ENCODE results near the gene COMT. TPM values are rescaled to one million over a fixed set of nuclear protein-coding genes. Genes with fewer than 3 reads are reported as not detected.

COMT gene
- total RNA-seq, 1 experiment from 2014 or later: 108 TPM

DNA sequence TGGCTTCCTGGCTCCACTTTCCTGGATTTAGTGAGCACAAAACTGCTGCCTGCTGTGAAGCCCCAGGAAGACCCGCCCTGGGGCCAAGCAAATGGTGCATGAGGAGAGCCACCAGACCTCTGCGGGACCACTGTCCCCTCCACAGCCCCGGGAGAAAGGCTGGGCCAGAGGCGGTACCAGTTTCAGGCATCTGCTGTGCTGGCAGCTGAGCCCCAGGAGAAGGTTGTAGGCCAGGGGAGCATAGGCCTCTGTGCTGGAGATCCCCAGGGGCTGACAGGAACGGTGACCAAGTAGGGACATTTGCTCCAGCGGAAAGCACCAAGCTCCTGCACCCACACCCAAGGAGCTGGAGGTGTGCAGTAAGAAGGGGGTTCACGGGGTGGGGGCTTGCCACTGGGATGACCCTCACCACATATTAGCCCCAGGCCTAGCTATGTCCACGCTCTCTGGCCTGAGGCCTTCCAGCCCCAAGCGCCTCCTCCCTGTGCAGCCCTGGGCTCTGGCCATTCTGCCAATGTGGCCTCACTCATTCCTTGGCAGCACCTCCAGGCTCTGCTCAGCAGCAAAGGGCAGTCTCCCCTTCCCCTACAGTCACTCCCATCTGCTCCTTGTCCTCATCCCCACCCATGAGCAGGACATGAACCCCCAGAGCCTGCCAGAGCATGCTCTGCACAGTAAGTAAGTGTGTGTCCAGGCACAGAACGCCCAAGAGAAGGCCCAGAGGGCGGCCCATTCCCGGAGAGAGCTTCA, 24.0 kb upstream of the COMT start:
- POLR2A ChIA-PET: no interaction called here
- intact Hi-C loops (cut with micrococcal nuclease; ENCODE audit: unreplicated experiment): no loop called here
- no TSS peak for BruUV-seq (replicated peaks)

DNA sequence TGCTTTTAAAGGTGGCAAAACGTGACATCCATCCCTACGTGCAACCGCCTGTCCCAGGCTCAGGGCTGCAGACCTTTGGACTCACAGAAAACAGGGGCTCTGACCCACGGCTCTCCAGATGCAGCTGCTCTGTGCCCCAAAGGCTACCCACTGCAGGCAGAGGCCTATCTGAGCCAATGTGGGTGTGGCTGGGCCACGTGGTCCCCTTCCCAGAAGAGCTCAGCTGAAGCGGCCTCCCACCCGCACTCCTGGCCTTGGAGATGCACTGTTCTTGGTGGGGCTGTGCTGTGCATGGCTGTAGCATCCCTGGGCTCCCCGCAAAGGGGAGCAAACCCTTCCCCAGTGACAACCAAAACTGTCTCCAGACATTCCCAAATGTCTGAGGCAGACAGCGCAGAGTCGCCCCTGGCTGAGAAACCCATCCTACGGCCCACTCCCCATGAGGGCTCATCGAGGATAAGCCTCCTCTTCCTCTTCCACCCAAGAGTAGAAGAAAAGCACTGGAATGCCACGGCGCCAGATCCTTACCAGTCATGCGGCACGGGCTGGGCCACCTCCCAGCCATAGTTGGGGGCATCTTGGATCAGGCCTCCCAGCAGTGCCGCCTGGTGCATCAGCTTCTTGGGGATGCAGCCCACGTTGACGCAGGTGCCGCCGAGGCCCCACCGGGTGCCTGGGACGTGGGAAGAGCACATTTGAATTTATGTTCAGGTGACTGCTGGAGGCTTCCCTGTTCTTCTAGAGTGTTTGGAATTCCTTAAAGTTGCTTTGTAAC, 23.1 kb upstream of the COMT start:
- DNase-seq (ENCODE audit: low read depth, low spot score) (no peak), ATAC-seq (no peak)
- Histone ChIP-seq H3K4me1 (ENCODE audit: control insufficient read depth, insufficient read depth, low read length) (no peaks in the 10 kb centered on the region), H3K36me3 (ENCODE audit: control insufficient read depth, insufficient read depth, low read length) (no peaks in the 10 kb centered on the region), H3K9me3 (ENCODE audit: control insufficient read depth, insufficient read depth, low read depth, low read length) (no peaks in the 10 kb centered on the region), H3K4me3 (ENCODE audit: low read depth in 2 of 2, low read length in 2 of 2) (no peak overlapping the region), H3K27ac (ENCODE audit: low read length) (no peak overlapping the region), H3K27me3 (ENCODE audit: control insufficient read depth, insufficient read depth, low read length) (no peaks in the 10 kb centered on the region)
- in situ Hi-C loops (cut with HindIII; ENCODE audit: low pct_unique_long_range_greater_than_20kb, low sequenced_read_pairs) (no loop called here), intact Hi-C loops (cut with micrococcal nuclease; ENCODE audit: unreplicated experiment) (no loop called here)
- POLR2A ChIA-PET: no interaction called here
- BruUV-seq (replicated peaks): no TSS peak
- TF ChIP-seq POLR2AphosphoS5 (IDR thresholded peaks at IDR 0.05; ENCODE audit: low read depth, low read length) (no peak), TCF7L2 (IDR thresholded peaks at IDR 0.05; ENCODE audit: low read depth, low read length) (no peak), SIN3A (IDR thresholded peaks at IDR 0.05; ENCODE audit: borderline replicate concordance, insufficient read depth, low read depth, low read length) (no peak)
- TF ChIP-seq, protein P1, sequence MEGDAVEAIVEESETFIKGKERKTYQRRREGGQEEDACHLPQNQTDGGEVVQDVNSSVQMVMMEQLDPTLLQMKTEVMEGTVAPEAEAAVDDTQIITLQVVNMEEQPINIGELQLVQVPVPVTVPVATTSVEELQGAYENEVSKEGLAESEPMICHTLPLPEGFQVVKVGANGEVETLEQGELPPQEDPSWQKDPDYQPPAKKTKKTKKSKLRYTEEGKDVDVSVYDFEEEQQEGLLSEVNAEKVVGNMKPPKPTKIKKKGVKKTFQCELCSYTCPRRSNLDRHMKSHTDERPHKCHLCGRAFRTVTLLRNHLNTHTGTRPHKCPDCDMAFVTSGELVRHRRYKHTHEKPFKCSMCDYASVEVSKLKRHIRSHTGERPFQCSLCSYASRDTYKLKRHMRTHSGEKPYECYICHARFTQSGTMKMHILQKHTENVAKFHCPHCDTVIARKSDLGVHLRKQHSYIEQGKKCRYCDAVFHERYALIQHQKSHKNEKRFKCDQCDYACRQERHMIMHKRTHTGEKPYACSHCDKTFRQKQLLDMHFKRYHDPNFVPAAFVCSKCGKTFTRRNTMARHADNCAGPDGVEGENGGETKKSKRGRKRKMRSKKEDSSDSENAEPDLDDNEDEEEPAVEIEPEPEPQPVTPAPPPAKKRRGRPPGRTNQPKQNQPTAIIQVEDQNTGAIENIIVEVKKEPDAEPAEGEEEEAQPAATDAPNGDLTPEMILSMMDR (IDR thresholded peaks at IDR 0.05): no peak
- TF ChIP-seq, protein P2, sequence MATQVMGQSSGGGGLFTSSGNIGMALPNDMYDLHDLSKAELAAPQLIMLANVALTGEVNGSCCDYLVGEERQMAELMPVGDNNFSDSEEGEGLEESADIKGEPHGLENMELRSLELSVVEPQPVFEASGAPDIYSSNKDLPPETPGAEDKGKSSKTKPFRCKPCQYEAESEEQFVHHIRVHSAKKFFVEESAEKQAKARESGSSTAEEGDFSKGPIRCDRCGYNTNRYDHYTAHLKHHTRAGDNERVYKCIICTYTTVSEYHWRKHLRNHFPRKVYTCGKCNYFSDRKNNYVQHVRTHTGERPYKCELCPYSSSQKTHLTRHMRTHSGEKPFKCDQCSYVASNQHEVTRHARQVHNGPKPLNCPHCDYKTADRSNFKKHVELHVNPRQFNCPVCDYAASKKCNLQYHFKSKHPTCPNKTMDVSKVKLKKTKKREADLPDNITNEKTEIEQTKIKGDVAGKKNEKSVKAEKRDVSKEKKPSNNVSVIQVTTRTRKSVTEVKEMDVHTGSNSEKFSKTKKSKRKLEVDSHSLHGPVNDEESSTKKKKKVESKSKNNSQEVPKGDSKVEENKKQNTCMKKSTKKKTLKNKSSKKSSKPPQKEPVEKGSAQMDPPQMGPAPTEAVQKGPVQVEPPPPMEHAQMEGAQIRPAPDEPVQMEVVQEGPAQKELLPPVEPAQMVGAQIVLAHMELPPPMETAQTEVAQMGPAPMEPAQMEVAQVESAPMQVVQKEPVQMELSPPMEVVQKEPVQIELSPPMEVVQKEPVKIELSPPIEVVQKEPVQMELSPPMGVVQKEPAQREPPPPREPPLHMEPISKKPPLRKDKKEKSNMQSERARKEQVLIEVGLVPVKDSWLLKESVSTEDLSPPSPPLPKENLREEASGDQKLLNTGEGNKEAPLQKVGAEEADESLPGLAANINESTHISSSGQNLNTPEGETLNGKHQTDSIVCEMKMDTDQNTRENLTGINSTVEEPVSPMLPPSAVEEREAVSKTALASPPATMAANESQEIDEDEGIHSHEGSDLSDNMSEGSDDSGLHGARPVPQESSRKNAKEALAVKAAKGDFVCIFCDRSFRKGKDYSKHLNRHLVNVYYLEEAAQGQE (IDR thresholded peaks at IDR 0.05; ENCODE audit: insufficient read depth in 1 of 2, low read depth in 2 of 2, low read length in 1 of 2): no peak
- CTCF ChIA-PET: no interaction called here

More for the DNA sequence above, 24.0 kb upstream of the COMT start:
- ATAC-seq (no peak), DNase-seq (ENCODE audit: low read depth, low spot score) (no peak)
- H3K9me3 ChIP-seq (ENCODE audit: control insufficient read depth, insufficient read depth, low read depth, low read length): no peaks in the 10 kb centered on the region
- no peaks in the 10 kb centered on the region for H3K27me3 ChIP-seq (ENCODE audit: control insufficient read depth, insufficient read depth, low read length)
- no peak overlapping the region for H3K4me3 ChIP-seq (ENCODE audit: low read depth in 2 of 2, low read length in 2 of 2)
- TF ChIP-seq POLR2AphosphoS5 (IDR thresholded peaks at IDR 0.05; ENCODE audit: low read depth, low read length) (no peak), TCF7L2 (IDR thresholded peaks at IDR 0.05; ENCODE audit: low read depth, low read length) (no peak), SIN3A (IDR thresholded peaks at IDR 0.05; ENCODE audit: borderline replicate concordance, insufficient read depth, low read depth, low read length) (no peak)
- TF ChIP-seq, protein P1 (IDR thresholded peaks at IDR 0.05): no peak
- TF ChIP-seq, protein P2 (IDR thresholded peaks at IDR 0.05; ENCODE audit: insufficient read depth in 1 of 2, low read depth in 2 of 2, low read length in 1 of 2): no peak
- CTCF ChIA-PET: no interaction called here
- in situ Hi-C loops (cut with HindIII; ENCODE audit: low pct_unique_long_range_greater_than_20kb, low sequenced_read_pairs): no loop called here
- H3K27ac ChIP-seq (ENCODE audit: low read length): no peak overlapping the region
- no peaks in the 10 kb centered on the region; the same call in 1 of the 2 replicates for H3K36me3 ChIP-seq (ENCODE audit: control insufficient read depth, insufficient read depth, low read length)
- H3K4me1 ChIP-seq (ENCODE audit: control insufficient read depth, insufficient read depth, low read length): no peaks in the 10 kb centered on the region

Data from Panc1 (cell line).